Measurements from ENCODE around the gene GNA12. TPM values are rescaled to one million over a fixed set of nuclear protein-coding genes. Genes with fewer than 3 reads are reported as not detected.

Gene GNA12
- total and polyA plus RNA-seq, 12 donors: 8.2 to 65.1 (median 42.9) TPM

- H3K4me3 ChIP-seq: no peak overlapping the region
- TF ChIP-seq POLR2A (IDR thresholded peaks at IDR 0.05) (no peak), CTCF (IDR thresholded peaks at IDR 0.05) (no peak)
- no peak overlapping the region for H3K27ac ChIP-seq
- no peaks in the 10 kb centered on the region for H3K27me3 ChIP-seq
- no peaks in the 10 kb centered on the region for H3K36me3 ChIP-seq (replicated peaks in 1 of 2)
- DNase-seq: no peak
- peaks cover 0 to 4% of the 10 kb centered on the region in 2 donors for H3K4me1 ChIP-seq (replicated peaks in 1 of 2)
- no peaks in the 10 kb centered on the region for H3K9me3 ChIP-seq (replicated peaks in 1 of 3)
- intact Hi-C loops (cut with DNase I): no loop called here
- 83 to 86% (median 85%) methylated on average over 13 to 14 of the region's 14 CpGs for WGBS, 4 donors
These were observed 138.6 kb downstream of the GNA12 start for GRCh38 chr7:2705371-2706096.

- Histone ChIP-seq H3K27ac (no peak overlapping the region), H3K36me3 (replicated peaks in 1 of 2) (no peaks in the 10 kb centered on the region), H3K4me3 (no peak overlapping the region), H3K4me1 (replicated peaks in 1 of 2) (no peaks in the 10 kb centered on the region), H3K9me3 (replicated peaks in 1 of 3) (no peaks in the 10 kb centered on the region), H3K27me3 (no peaks in the 10 kb centered on the region)
- intact Hi-C loops (cut with DNase I): no loop called here
- no peak for TF ChIP-seq POLR2A (IDR thresholded peaks at IDR 0.05)
- TF ChIP-seq CTCF (IDR thresholded peaks at IDR 0.05): no peak
- no peak for DNase-seq
- WGBS, 4 donors: 90 to 100% (median 92%) methylated on average over 5 to 22 of the region's 22 CpGs
These were observed 141.5 kb downstream of the GNA12 start for GRCh38 chr7:2702594-2702957.

- Histone ChIP-seq H3K27ac (no peak overlapping the region), H3K4me3 (no peak overlapping the region), H3K36me3 (replicated peaks in 1 of 2) (no peaks in the 10 kb centered on the region), H3K9me3 (replicated peaks in 1 of 3) (no peaks in the 10 kb centered on the region), H3K27me3 (no peaks in the 10 kb centered on the region), H3K4me1 (replicated peaks in 1 of 2) (no peaks in the 10 kb centered on the region)
- WGBS, 4 donors: 54 to 81% (median 62%) methylated on average over 4 to 12 of the region's 12 CpGs
- intact Hi-C loops (cut with DNase I): no loop called here
- peak in 6 of 7 donors; percentile 41 to 80 (median 54) for DNase-seq
- TF ChIP-seq CTCF (IDR thresholded peaks at IDR 0.05): no peak
- no peak for TF ChIP-seq POLR2A (IDR thresholded peaks at IDR 0.05)
These were observed 142.1 kb downstream of the GNA12 start for GRCh38 chr7:2701832-2702593.

GRCh38 chr7:2701424-2701823 is 142.7 kb downstream of the GNA12 start:
- no peaks in the 10 kb centered on the region for H3K36me3 ChIP-seq (replicated peaks in 1 of 2)
- no peak for DNase-seq
- 82 to 93% (median 85%) methylated on average over 6 to 17 of the region's 17 CpGs; no CpG with 5 or more reads in 1 of the 4 donors for WGBS, 4 donors
- H3K27ac ChIP-seq: no peak overlapping the region
- intact Hi-C loops (cut with DNase I): no loop called here
- no peaks in the 10 kb centered on the region for H3K4me1 ChIP-seq (replicated peaks in 1 of 2)
- H3K4me3 ChIP-seq: no peak overlapping the region
- no peaks in the 10 kb centered on the region for H3K9me3 ChIP-seq (replicated peaks in 1 of 3)
- no peak for TF ChIP-seq CTCF (IDR thresholded peaks at IDR 0.05)
- no peak for TF ChIP-seq POLR2A (IDR thresholded peaks at IDR 0.05)
- no peaks in the 10 kb centered on the region for H3K27me3 ChIP-seq

Measured in adrenal gland (tissue), 12 donors.